CMK (cell line): Measurements from ENCODE around the gene RAP1GAP.

Experiments used
- DNase-seq: peaks from one replicate; pipeline ENCODE4 v3.0.0-alpha.2; 2010; ENCODE audit warnings: low read depth

Gene RAP1GAP

GRCh38 chr1:21610027-21610426 is 59.1 kb downstream of the RAP1GAP start:
- DNase-seq: no peak

- DNase-seq: no peak
Measured at GRCh38 chr1:21608798-21609197, 60.4 kb downstream of the RAP1GAP start.

GRCh38 chr1:21607549-21608529 is 61.3 kb downstream of the RAP1GAP start:
- DNase-seq: peak; percentile 85

- no peak for DNase-seq
Measured at GRCh38 chr1:21605964-21606705, 63.0 kb downstream of the RAP1GAP start.

GRCh38 chr1:21605012-21605715 is 64.0 kb downstream of the RAP1GAP start:
- DNase-seq: no peak

- peak; percentile 49 for DNase-seq
Measured at GRCh38 chr1:21604208-21604957, 64.8 kb downstream of the RAP1GAP start.

GRCh38 chr1:21603177-21604138 is 65.7 kb downstream of the RAP1GAP start:
- no peak for DNase-seq

GRCh38 chr1:21601278-21602048 is 67.7 kb downstream of the RAP1GAP start:
- DNase-seq: no peak

GRCh38 chr1:21599402-21599801 is 69.8 kb downstream of the RAP1GAP start:
- no peak for DNase-seq

- DNase-seq: no peak
Measured at GRCh38 chr1:21598904-21599303, 70.3 kb downstream of the RAP1GAP start.

- DNase-seq: no peak
Measured at GRCh38 chr1:21598417-21598816, 70.7 kb downstream of the RAP1GAP start.

- no peak for DNase-seq
Measured at GRCh38 chr1:21597753-21598152, 71.4 kb downstream of the RAP1GAP start.

- DNase-seq: no peak
Measured at GRCh38 chr1:21596628-21597027, 72.5 kb downstream of the RAP1GAP start.

- DNase-seq: no peak
Measured at GRCh38 chr1:21596174-21596573, 73.0 kb downstream of the RAP1GAP start.

- no peak for DNase-seq
Measured at GRCh38 chr1:21594935-21595897, 73.9 kb downstream of the RAP1GAP start.

- DNase-seq: no peak
Measured at GRCh38 chr1:21594501-21594900, 74.7 kb downstream of the RAP1GAP start.

- DNase-seq: no peak
Measured at GRCh38 chr1:21593231-21593630, 75.9 kb downstream of the RAP1GAP start.

GRCh38 chr1:21592086-21592865 is 76.9 kb downstream of the RAP1GAP start:
- no peak for DNase-seq
